Gastroesophageal sphincter (tissue), 4 donors: ENCODE results near the gene FBXO31. TPM values are rescaled to one million over a fixed set of nuclear protein-coding genes. Genes with fewer than 3 reads are reported as not detected.

ENCODE experiments used
- ATAC-seq: fragments of 150-250 bp; one replicate; pipeline ENCODE4 v1.9.1; 2016; ENCODE audit warnings: mild to moderate bottlenecking, moderate library complexity
- H3K27ac ChIP-seq, 4 donors: fragments of 200-600 bp; sonication (generic) in 3 of 4; 1 replicate in 3 of 4; 2 replicates in 1 of 4; pipeline ENCODE4 v1.5.1; 2016 to 2019
- H3K27me3 ChIP-seq: fragments of 200-600 bp; sonication (generic); one replicate; pipeline ENCODE4 v1.5.1; 2019
- H3K36me3 ChIP-seq, 2 donors: fragments of 200-600 bp; sonication (generic); one replicate each; pipeline ENCODE4 v1.5.1; 2019; ENCODE audit warnings: control low read depth in 1 of 2
- H3K4me1 ChIP-seq, 3 donors: fragments of 200-600 bp; sonication (generic); 1 replicate in 2 of 3; 2 replicates in 1 of 3; pipeline ENCODE4 v1.5.1; 2016 to 2019; ENCODE audit warnings: control low read depth in 2 of 3
- H3K4me3 ChIP-seq, 2 donors: fragments of 200-600 bp; sonication (generic); one replicate each; pipeline ENCODE4 v1.5.1; 2019; ENCODE audit warnings: mild to moderate bottlenecking in 1 of 2, moderate library complexity in 1 of 2
- H3K9me3 ChIP-seq, 3 donors: fragments of 200-600 bp; sonication (generic); one replicate each; pipeline ENCODE4 v1.5.1; 2017 to 2019; ENCODE audit warnings: control low read depth in 2 of 3
- CTCF ChIP-seq, 4 experiments: fragments of 200-600 bp in 2 of 4; fragments of 450-650 bp in 2 of 4; sonication (generic) in 1 of 4; IDR thresholded peaks; one replicate each; pipeline ENCODE4 v1.5.1; 2017 to 2019; ENCODE audit warnings: antibody characterized with exemption in 4 of 4, mild to moderate bottlenecking in 2 of 4, moderate library complexity in 2 of 4
- EP300 ChIP-seq: sonication (generic); formaldehyde crosslinking; IDR thresholded peaks from one replicate; pipeline ENCODE4 v1.6.1; 2017; ENCODE audit warnings: antibody characterized with exemption, mild to moderate bottlenecking
- POLR2A ChIP-seq, 2 donors: fragments of 450-650 bp; IDR thresholded peaks; one replicate each; pipeline ENCODE4 v1.6.1; 2017; ENCODE audit warnings: antibody characterized with exemption in 2 of 2, mild to moderate bottlenecking in 2 of 2, moderate library complexity in 1 of 2
- POLR2AphosphoS5 ChIP-seq: sonication (generic); formaldehyde crosslinking; IDR thresholded peaks from one replicate; pipeline ENCODE4 v1.6.1; 2017; ENCODE audit warnings: antibody characterized with exemption
- WGBS, 2 donors: methylation state at CpG; one replicate each; pipeline ENCODE4 v1.1.5; 2018; ENCODE audit warnings: low coverage in 1 of 2; 5-methylcytosine and 5-hydroxymethylcytosine counted together
- total RNA-seq, 4 donors: library from RNA; depleted of rRNA; stranded (reverse); fragments of >200 nt; gene quantifications; one replicate each; pipeline ENCODE4 v1.1.0, GENCODE V29; 2016

FBXO31 gene
- total RNA-seq, 4 donors from 2014 or later, result 69.2 to 141 (median 85.1) TPM

GRCh38 chr16:87317750-87318644, 65.6 kb downstream of the FBXO31 start:
- 5 to 8% methylated on average over 15 to 26 of the region's 28 CpGs for WGBS, 2 donors
- Histone ChIP-seq H3K36me3 (peaks cover 0 to 5% of the 10 kb centered on the region in 2 donors), H3K27me3 (no peaks in the 10 kb centered on the region), H3K4me3 (peak overlapping the region; percentile 91 to 92), H3K27ac (peak overlapping the region; percentile 83 to 96 (median 92)), H3K9me3 (no peaks in the 10 kb centered on the region), H3K4me1 (peaks cover 0 to 13% (median 7%) of the 10 kb centered on the region in 3 donors)
- peak; percentile 42 for ATAC-seq
- no peak for TF ChIP-seq CTCF (IDR thresholded peaks at IDR 0.05)
- TF ChIP-seq EP300, result no peak
- no peak for TF ChIP-seq POLR2AphosphoS5
- no peak for TF ChIP-seq POLR2A (IDR thresholded peaks at IDR 0.05)

GRCh38 chr16:87316923-87317749, 66.4 kb downstream of the FBXO31 start, which contains the start of gene C16orf95:
C16orf95 (minus strand) TSS chr16:87317392; CDS start chr16:87317242, 150 bp downstream.
- H3K4me3 ChIP-seq, result peak within 1 kb of the TSS; percentile 91 to 92
- no peaks in the 10 kb centered on the region for H3K36me3 ChIP-seq
- ATAC-seq, result peak; percentile 99
- TF ChIP-seq EP300, result no peak
- TF ChIP-seq POLR2AphosphoS5, result peak; percentile 98
- TF ChIP-seq POLR2A (IDR thresholded peaks at IDR 0.05), result peak; percentile 93 to 95
- TF ChIP-seq CTCF (IDR thresholded peaks at IDR 0.05), result peak in 3 of 4 experiments; percentile 64 to 71 (median 64)
- no peaks in the 10 kb centered on the region for H3K9me3 ChIP-seq
- H3K27me3 ChIP-seq, result no peaks in the 10 kb centered on the region
- peaks cover 0 to 13% (median 7%) of the 10 kb centered on the region in 3 donors for H3K4me1 ChIP-seq
- peak within 1 kb of the TSS; percentile 83 to 96 (median 92) for H3K27ac ChIP-seq
- 0% methylated on average over 2 to 6 of the region's 64 CpGs for WGBS, 2 donors

- no peak for ATAC-seq
- H3K27ac ChIP-seq, result peak overlapping the region; percentile 83 to 96 (median 92)
- no peak for TF ChIP-seq EP300
- TF ChIP-seq POLR2A (IDR thresholded peaks at IDR 0.05), result no peak
- TF ChIP-seq POLR2AphosphoS5, result no peak
- TF ChIP-seq CTCF (IDR thresholded peaks at IDR 0.05), result no peak
- 85 to 86% methylated on average over 3 to 4 of the region's 4 CpGs for WGBS, 2 donors
- no peaks in the 10 kb centered on the region for H3K36me3 ChIP-seq
- no peaks in the 10 kb centered on the region for H3K27me3 ChIP-seq
- peak overlapping the region; percentile 91 to 92 for H3K4me3 ChIP-seq
- H3K4me1 ChIP-seq, result peaks cover 0 to 13% (median 7%) of the 10 kb centered on the region in 3 donors
- H3K9me3 ChIP-seq, result no peaks in the 10 kb centered on the region
Measured at GRCh38 chr16:87316450-87316922, 67.1 kb downstream of the FBXO31 start.

- no peak for TF ChIP-seq CTCF (IDR thresholded peaks at IDR 0.05)
- H3K9me3 ChIP-seq, result no peaks in the 10 kb centered on the region
- no peaks in the 10 kb centered on the region for H3K36me3 ChIP-seq
- no peak overlapping the region for H3K27ac ChIP-seq
- no peak for ATAC-seq
- H3K4me3 ChIP-seq, result no peak overlapping the region
- no peaks in the 10 kb centered on the region for H3K27me3 ChIP-seq
- peaks cover 0 to 13% (median 7%) of the 10 kb centered on the region in 3 donors for H3K4me1 ChIP-seq
- WGBS, 2 donors, result 90% methylated on average over 6 of the region's 10 CpGs; no CpG with 5 or more reads in 1 of the 2 donors
Measured at GRCh38 chr16:87314990-87315420, 68.6 kb downstream of the FBXO31 start.
